H1 (cell line): ENCODE measurements around the gene BRD4. TPM values are rescaled to one million over a fixed set of nuclear protein-coding genes. Genes with fewer than 3 reads are reported as not detected.

ENCODE experiments used
- CTCF ChIA-PET: fragments of 300-600 bp; sonication (Branson Sonifier 250); formaldehyde crosslinking; loops from one replicate; lab custom pipeline; 2021; ENCODE audit not compliant: partially characterized antibody; lab: Charles Lee
- POLR2A ChIA-PET: fragments of 300-600 bp; sonication (Branson Sonifier 250); formaldehyde crosslinking; loops from one replicate; lab custom pipeline; 2021; ENCODE audit warnings: inconsistent platforms; ENCODE audit not compliant: partially characterized antibody; lab: Charles Lee
- DNase-seq, 2 experiments: peaks; one replicate each; pipeline versions ENCODE4 v3.0.0 to v3.0.0-alpha.2; 2010 to 2022; ENCODE audit warnings: low spot score in 2 of 2, low read depth in 1 of 2, mixed read lengths in 1 of 2
- FAIRE-seq: peaks from 2 replicates; lab custom pipeline; 2011; peaks lifted over from hg19 to GRCh38; lab: Jason Lieb, UNC
- H2AFZ ChIP-seq: 2 replicates; pipeline ENCODE4 v1.8.1; 2012; ENCODE audit warnings: low read length, inconsistent platforms
- H2AK5ac ChIP-seq: 2 replicates; pipeline ENCODE4 v1.6.1; 2013; ENCODE audit warnings: low read depth, low read length
- H2BK120ac ChIP-seq: replicated peaks from 2 replicates; pipeline ENCODE3; 2013; ENCODE audit warnings: low read depth, low read length, inconsistent platforms
- H2BK12ac ChIP-seq: 2 replicates; pipeline ENCODE4 v1.6.1; 2013; ENCODE audit warnings: low read depth, low read length
- H2BK15ac ChIP-seq: 2 replicates; pipeline ENCODE4 v1.6.1; 2013; ENCODE audit warnings: low read length
- H2BK20ac ChIP-seq: 2 replicates; pipeline ENCODE4 v1.6.1; 2013; ENCODE audit warnings: low read length
- H2BK5ac ChIP-seq: 2 replicates; pipeline ENCODE4 v1.6.1; 2013; ENCODE audit warnings: low read depth, low read length
- H3K14ac ChIP-seq: 2 replicates; pipeline ENCODE4 v1.6.1; 2013; ENCODE audit warnings: inconsistent platforms; ENCODE audit not compliant: insufficient read length
- H3K18ac ChIP-seq: 2 replicates; pipeline ENCODE4 v1.6.1; 2013; ENCODE audit warnings: low read length; ENCODE audit errors: extremely low read depth
- H3K23ac ChIP-seq: 2 replicates; pipeline ENCODE4 v1.6.1; 2013; ENCODE audit warnings: inconsistent platforms; ENCODE audit not compliant: insufficient read length
- H3K23me2 ChIP-seq: 2 replicates; pipeline ENCODE4 v1.6.1; 2013; ENCODE audit warnings: low read depth, low read length
- H3K27ac ChIP-seq: 2 replicates; pipeline ENCODE4 v1.6.1; 2011; ENCODE audit warnings: low read depth, low read length, inconsistent platforms
- H3K27me3 ChIP-seq, 4 experiments: replicated peaks in 1 of 4; 1 replicate in 1 of 4; 2 replicates in 3 of 4; pipeline versions ENCODE4 v1.6.1 to v1.8.1; 2011 to 2013; ENCODE audit warnings: low read length in 3 of 4, mild to moderate bottlenecking in 3 of 4, inconsistent platforms in 2 of 4, mixed read lengths in 2 of 4, moderate library complexity in 1 of 4; ENCODE audit not compliant: control insufficient read depth in 3 of 4, insufficient read depth in 3 of 4; ENCODE audit errors: extremely low read depth in 1 of 4
- H3K36me3 ChIP-seq, 4 experiments: 2 replicates each; pipeline versions ENCODE4 v1.6.1 to v1.8.1; 2011 to 2013; ENCODE audit warnings: mild to moderate bottlenecking in 4 of 4, low read length in 3 of 4, moderate library complexity in 2 of 4, control low read depth in 1 of 4, inconsistent platforms in 1 of 4; ENCODE audit not compliant: insufficient read depth in 4 of 4, control insufficient read depth in 2 of 4
- H3K4ac ChIP-seq: replicated peaks from 2 replicates; pipeline ENCODE3; 2013; ENCODE audit warnings: low read length, low read depth, mixed read lengths, inconsistent platforms; ENCODE audit not compliant: insufficient read length
- H3K4me1 ChIP-seq, 4 experiments: replicated peaks in 1 of 4; 1 replicate in 1 of 4; 2 replicates in 3 of 4; pipeline versions ENCODE4 v1.6.1 to v1.8.1; 2011 to 2013; ENCODE audit warnings: low read length in 3 of 4, inconsistent platforms in 2 of 4, mixed read lengths in 1 of 4; ENCODE audit not compliant: insufficient read depth in 4 of 4, control insufficient read depth in 3 of 4
- H3K4me2 ChIP-seq, 2 experiments: 2 replicates each; pipeline versions ENCODE4 v1.6.1 to v1.8.1; 2011 to 2013; ENCODE audit warnings: low read depth in 2 of 2, low read length in 2 of 2, control low read depth in 1 of 2, inconsistent platforms in 1 of 2, mild to moderate bottlenecking in 1 of 2; ENCODE audit not compliant: insufficient read depth in 1 of 2
- H3K4me3 ChIP-seq, 4 experiments: fragments of 200-600, 300-600 bp in 1 of 4; sonication (generic), shearing (Covaris generic), sonication (Bioruptor Twin) in 1 of 4; 2 replicates each; pipeline versions ENCODE4 v1.5.1 to v1.8.1; 2011 to 2016; ENCODE audit warnings: low read length in 4 of 4, low read depth in 3 of 4, control low read depth in 2 of 4, inconsistent platforms in 2 of 4, mild to moderate bottlenecking in 2 of 4, mixed read lengths in 1 of 4, moderate library complexity in 1 of 4; ENCODE audit not compliant: insufficient read depth in 2 of 4; ENCODE audit errors: extremely low read depth in 1 of 4
- H3K56ac ChIP-seq: replicated peaks from 2 replicates; pipeline ENCODE3; 2013; ENCODE audit warnings: low read depth, mild to moderate bottlenecking, mixed read lengths, low read length, inconsistent platforms; ENCODE audit not compliant: insufficient read length
- H3K79me1 ChIP-seq: 2 replicates; pipeline ENCODE4 v1.6.1; 2013; ENCODE audit warnings: low read depth, low read length, control low read depth
- H3K79me2 ChIP-seq, 2 experiments: 2 replicates each; pipeline versions ENCODE4 v1.6.1 to v1.8.1; 2012 to 2013; ENCODE audit warnings: low read length in 2 of 2, mild to moderate bottlenecking in 2 of 2, inconsistent platforms in 1 of 2; ENCODE audit not compliant: insufficient read depth in 2 of 2, control insufficient read depth in 1 of 2
- H3K9ac ChIP-seq, 4 experiments: replicated peaks in 1 of 4; 1 replicate in 1 of 4; 2 replicates in 3 of 4; pipeline versions ENCODE4 v1.6.1 to v1.8.1; 2011 to 2013; ENCODE audit warnings: low read depth in 3 of 4, low read length in 3 of 4, control low read depth in 2 of 4, mild to moderate bottlenecking in 2 of 4, moderate library complexity in 2 of 4, inconsistent platforms in 1 of 4; ENCODE audit errors: extremely low read depth in 1 of 4
- H3K9me3 ChIP-seq, 2 experiments: 2 replicates each; pipeline versions ENCODE4 v1.6.1 to v1.8.1; 2012 to 2013; ENCODE audit warnings: mild to moderate bottlenecking in 2 of 2, moderate library complexity in 2 of 2, control low read depth in 1 of 2, inconsistent platforms in 1 of 2, low read depth in 1 of 2, low read length in 1 of 2, mixed read lengths in 1 of 2; ENCODE audit not compliant: insufficient read depth in 2 of 2
- H4K20me1 ChIP-seq, 2 experiments: replicated peaks in 1 of 2; 2 replicates each; pipeline versions ENCODE3 to v1.8.1; 2011 to 2013; ENCODE audit warnings: inconsistent platforms in 2 of 2, low read length in 2 of 2, mild to moderate bottlenecking in 1 of 2; ENCODE audit not compliant: insufficient read depth in 2 of 2, control insufficient read depth in 1 of 2
- H4K5ac ChIP-seq: 2 replicates; pipeline ENCODE4 v1.6.1; 2013; ENCODE audit warnings: low read length, low read depth, mixed read lengths, inconsistent platforms; ENCODE audit not compliant: insufficient read length
- H4K8ac ChIP-seq: 2 replicates; pipeline ENCODE4 v1.8.0; 2013; ENCODE audit warnings: mild to moderate bottlenecking, moderate library complexity, low read length, inconsistent platforms; ENCODE audit not compliant: insufficient read depth; ENCODE audit errors: extremely low read depth
- H4K91ac ChIP-seq: replicated peaks from 2 replicates; pipeline ENCODE3; 2013; ENCODE audit warnings: low read length, mixed read lengths, inconsistent platforms; ENCODE audit not compliant: insufficient read length
- BRCA1 ChIP-seq: IDR thresholded peaks from 2 replicates; pipeline ENCODE4 v1.6.1; 2012; ENCODE audit warnings: low read depth, low read length, improper control_type of control experiment
- GABPA ChIP-seq: IDR thresholded peaks from 2 replicates; pipeline ENCODE4 v1.6.1; 2011; ENCODE audit warnings: mild to moderate bottlenecking, low read length, moderate library complexity, borderline replicate concordance; ENCODE audit not compliant: insufficient read depth
- YY1 ChIP-seq: IDR thresholded peaks from 2 replicates; pipeline ENCODE4 v1.6.1; 2011; ENCODE audit warnings: low read depth, mild to moderate bottlenecking, low read length
- WGBS, 2 experiments: shearing (Covaris generic) in 1 of 2; methylation state at CpG; one replicate each; pipeline versions ENCODE4 v1.1.6 to v1.1.7; 2013 to 2015; ENCODE audit warnings: low lambda C conversion rate in 2 of 2, mixed read lengths in 2 of 2, inconsistent platforms in 1 of 2, low coverage in 1 of 2, missing lambda C conversion rate in 1 of 2; ENCODE audit not compliant: insufficient replicate concordance in 2 of 2, insufficient coverage in 1 of 2, insufficient read length in 1 of 2; ENCODE audit errors: extremely low coverage in 1 of 2, missing lambda C conversion rate in 1 of 2; 5-methylcytosine and 5-hydroxymethylcytosine counted together
- polyA plus RNA-seq, 7 experiments: library from polyadenylated mRNA; depleted of rRNA in 3 of 7; stranded (reverse) in 5 of 7; unstranded in 2 of 7; fragments of >200 nt in 5 of 7; fragments of 200-250 nt in 2 of 7; gene quantifications; 1 replicate in 5 of 7; 2 replicates in 1 of 7; 4 replicates in 1 of 7; pipeline versions ENCODE4 v1.2.1 to v1.2.3, GENCODE V29; 2011 to 2013; ENCODE audit warnings: missing spikeins in 2 of 7, mixed read lengths in 2 of 7
- total RNA-seq: library from RNA; stranded (reverse); fragmentation: NEBNext Ultra II Directional; extraction: Animal tissue kit (Norgen Biotek cat#: 25700); gene quantifications from 2 replicates; pipeline ENCODE4 v1.2.1, GENCODE V29; 2021

Gene BRD4
- total and polyA plus RNA-seq, 2 of the 8 experiments (the other 6 are each of a cell fraction or from before 2014, with no cell fraction given): 14.1 to 146 TPM

GRCh38 chr19:15212711-15213110 lies 119.6 kb downstream of the BRD4 start:
- no peak for FAIRE-seq
- Histone ChIP-seq H3K36me3 (no peaks in the 10 kb centered on the region), H3K23me2 (no peaks in the 10 kb centered on the region), H2AFZ (no peak overlapping the region), H3K4ac (no peak overlapping the region), H3K27ac (no peak overlapping the region), H2BK120ac (no peak overlapping the region), H4K91ac (no peak overlapping the region), H3K9me3 (no peaks in the 10 kb centered on the region), H4K8ac (no peak overlapping the region), H3K9ac (no peak overlapping the region), H3K27me3 (no peaks in the 10 kb centered on the region), H3K23ac (no peak overlapping the region), H2BK20ac (no peak overlapping the region), H2BK5ac (no peak overlapping the region), H3K18ac (no peak overlapping the region), H3K56ac (no peak overlapping the region), H3K79me2 (no peaks in the 10 kb centered on the region), H2AK5ac (no peak overlapping the region), H2BK12ac (no peak overlapping the region), H4K5ac (no peak overlapping the region), H3K14ac (no peak overlapping the region), H3K4me2 (no peak overlapping the region), H3K4me1 (no peaks in the 10 kb centered on the region), H3K79me1 (no peaks in the 10 kb centered on the region), H4K20me1 (peaks cover 0 to 1% of the 10 kb centered on the region in 2 experiments), H2BK15ac (no peak overlapping the region), H3K4me3 (no peak overlapping the region)
- DNase-seq: no peak
- 90% methylated on average over 12 of the region's 12 CpGs; no CpG with 5 or more reads in 1 of the 2 experiments for WGBS, 2 experiments
- POLR2A ChIA-PET: interaction anchor here (1.2 to 2.5 kb wide), 9 partner anchors 9 to 36 kb away, joined by 3 to 8 read pairs (median 3); partner anchors contain the start of gene NOTCH3
- CTCF ChIA-PET: no interaction called here
- TF ChIP-seq YY1 (no peak), GABPA (no peak), BRCA1 (no peak)
